H9 (cell line): Measurements from ENCODE around the gene S1PR3. TPM values are rescaled to one million over a fixed set of nuclear protein-coding genes. Genes with fewer than 3 reads are reported as not detected.

Source experiments
- DNase-seq: peaks from one replicate; pipeline ENCODE4 v3.0.0-alpha.2; 2017
- H2AFZ ChIP-seq: one replicate; pipeline ENCODE4 v1.6.1; 2013; ENCODE audit warnings: mild to moderate bottlenecking, low read length, control low read depth, moderate library complexity
- H2AK5ac ChIP-seq: 2 replicates; pipeline ENCODE4 v1.6.1; 2013; ENCODE audit warnings: low read length, control low read depth, mixed read lengths; ENCODE audit not compliant: insufficient read length
- H2BK120ac ChIP-seq: one replicate; pipeline ENCODE4 v1.6.1; 2013; ENCODE audit warnings: low read depth, mild to moderate bottlenecking, low read length, control low read depth, inconsistent platforms; ENCODE audit not compliant: poor library complexity, severe bottlenecking
- H2BK12ac ChIP-seq: 2 replicates; pipeline ENCODE4 v1.6.1; 2013; ENCODE audit warnings: low read length, control low read depth, mixed read lengths, low read depth; ENCODE audit not compliant: insufficient read length
- H2BK15ac ChIP-seq: 2 replicates; pipeline ENCODE4 v1.6.1; 2013; ENCODE audit warnings: low read depth, low read length, control low read depth
- H2BK20ac ChIP-seq: one replicate; pipeline ENCODE4 v1.6.1; 2013; ENCODE audit warnings: low read depth, mild to moderate bottlenecking, low read length, control low read depth, inconsistent platforms; ENCODE audit not compliant: poor library complexity, severe bottlenecking
- H2BK5ac ChIP-seq: 2 replicates; pipeline ENCODE4 v1.6.1; 2013; ENCODE audit warnings: low read length, control low read depth, mixed read lengths; ENCODE audit not compliant: insufficient read length
- H3K14ac ChIP-seq: 2 replicates; pipeline ENCODE4 v1.6.1; 2013; ENCODE audit warnings: low read length, control low read depth; ENCODE audit not compliant: insufficient read depth
- H3K18ac ChIP-seq: 2 replicates; pipeline ENCODE4 v1.6.1; 2013; ENCODE audit warnings: low read depth, mild to moderate bottlenecking, mixed read lengths, low read length, control low read depth; ENCODE audit not compliant: insufficient read length
- H3K23ac ChIP-seq: 2 replicates; pipeline ENCODE4 v1.6.1; 2013; ENCODE audit warnings: low read length, control low read depth, mixed read lengths, low read depth; ENCODE audit not compliant: insufficient read length
- H3K23me2 ChIP-seq: 2 replicates; pipeline ENCODE4 v1.6.1; 2013; ENCODE audit warnings: low read depth, mild to moderate bottlenecking, mixed read lengths, low read length, control low read depth; ENCODE audit not compliant: insufficient read length, poor library complexity, severe bottlenecking
- H3K27ac ChIP-seq: 2 replicates; pipeline ENCODE4 v1.5.1; 2013; ENCODE audit warnings: low read length, control low read depth, mixed read lengths, low read depth; ENCODE audit not compliant: insufficient read length
- H3K27me3 ChIP-seq: 2 replicates; pipeline ENCODE4 v1.6.1; 2013; ENCODE audit warnings: low read length, control low read depth, inconsistent platforms; ENCODE audit not compliant: insufficient read depth
- H3K4ac ChIP-seq: 2 replicates; pipeline ENCODE4 v1.6.1; 2013; ENCODE audit warnings: low read depth, mild to moderate bottlenecking, control low read depth, inconsistent platforms, low read length, moderate library complexity
- H3K4me1 ChIP-seq: 2 replicates; pipeline ENCODE4 v1.6.1; 2013; ENCODE audit warnings: low read length, control low read depth, inconsistent platforms; ENCODE audit not compliant: insufficient read depth
- H3K4me2 ChIP-seq: 2 replicates; pipeline ENCODE4 v1.6.1; 2013; ENCODE audit warnings: low read length, control low read depth, mixed read lengths; ENCODE audit not compliant: insufficient read length, insufficient read depth
- H3K56ac ChIP-seq: 2 replicates; pipeline ENCODE4 v1.6.1; 2013; ENCODE audit warnings: low read depth, mild to moderate bottlenecking, mixed read lengths, low read length, control low read depth; ENCODE audit not compliant: insufficient read length
- H3K79me1 ChIP-seq: 2 replicates; pipeline ENCODE4 v1.6.1; 2013; ENCODE audit warnings: low read depth, mild to moderate bottlenecking, moderate library complexity, low read length, control low read depth, inconsistent platforms; ENCODE audit not compliant: insufficient read depth, poor library complexity, severe bottlenecking
- H3K79me2 ChIP-seq: 2 replicates; pipeline ENCODE4 v1.6.1; 2013; ENCODE audit warnings: low read length, control low read depth, inconsistent platforms; ENCODE audit not compliant: insufficient read depth
- H3K9ac ChIP-seq: 2 replicates; pipeline ENCODE4 v1.6.1; 2013; ENCODE audit warnings: low read length, control low read depth, mixed read lengths; ENCODE audit not compliant: insufficient read length; ENCODE audit errors: extremely low read depth
- H3K9me3 ChIP-seq: one replicate; pipeline ENCODE4 v1.6.1; 2013; ENCODE audit warnings: low read depth, low read length, inconsistent platforms; ENCODE audit not compliant: control insufficient read depth
- H3T11ph ChIP-seq: one replicate; pipeline ENCODE4 v1.6.1; 2013; ENCODE audit warnings: mild to moderate bottlenecking, low read length, control low read depth, inconsistent platforms
- H4K20me1 ChIP-seq: one replicate; pipeline ENCODE4 v1.6.1; 2013; ENCODE audit not compliant: control insufficient read depth, insufficient read length, insufficient read depth
- H4K5ac ChIP-seq: 2 replicates; pipeline ENCODE4 v1.6.1; 2013; ENCODE audit warnings: low read depth, mild to moderate bottlenecking, mixed read lengths, low read length, control low read depth; ENCODE audit not compliant: insufficient read length
- H4K8ac ChIP-seq: replicated peaks from 2 replicates; pipeline ENCODE4 v1.6.1; 2013; ENCODE audit warnings: low read length, control low read depth, mixed read lengths, low read depth; ENCODE audit not compliant: insufficient read length
- H4K91ac ChIP-seq: 2 replicates; pipeline ENCODE4 v1.6.1; 2013; ENCODE audit warnings: low read depth, mild to moderate bottlenecking, moderate library complexity, mixed read lengths, low read length, control low read depth; ENCODE audit not compliant: insufficient read length
- H3K27ac Mint-ChIP-seq, 3 experiments: 2 replicates in 2 of 3; 3 replicates in 1 of 3; pipeline ENCODE4 v1.8.0; 2020 to 2021; ENCODE audit warnings: mixed read lengths in 3 of 3, mild to moderate bottlenecking in 1 of 3, moderate library complexity in 1 of 3
- H3K27me3 Mint-ChIP-seq: 2 replicates; pipeline ENCODE4 v1.8.0; 2021; ENCODE audit warnings: low read depth, mild to moderate bottlenecking, moderate library complexity, mixed read lengths
- H3K36me3 Mint-ChIP-seq, 3 experiments: 2 replicates in 2 of 3; 3 replicates in 1 of 3; pipeline ENCODE4 v1.8.0; 2020 to 2021; ENCODE audit warnings: low read depth in 3 of 3, mixed read lengths in 3 of 3; ENCODE audit not compliant: insufficient read depth in 1 of 3
- H3K4me1 Mint-ChIP-seq, 2 experiments: 2 replicates each; pipeline ENCODE4 v1.8.0; 2020; ENCODE audit warnings: mixed read lengths in 2 of 2
- H3K4me3 Mint-ChIP-seq, 2 experiments: 2 replicates in 1 of 2; 3 replicates in 1 of 2; pipeline ENCODE4 v1.8.0; 2020 to 2021; ENCODE audit warnings: mild to moderate bottlenecking in 2 of 2, mixed read lengths in 2 of 2, moderate library complexity in 1 of 2
- H3K9me3 Mint-ChIP-seq, 2 experiments: 2 replicates in 1 of 2; 3 replicates in 1 of 2; pipeline ENCODE4 v1.8.0; 2020; ENCODE audit warnings: mild to moderate bottlenecking in 2 of 2, mixed read lengths in 2 of 2, moderate library complexity in 1 of 2
- WGBS: extraction: QIAGEN DNeasy Blood & Tissue Kit; methylation state at CpG from one replicate; pipeline ENCODE4 v1.1.7; 2013; ENCODE audit warnings: missing lambda C conversion rate, low lambda C conversion rate, mixed read lengths; ENCODE audit not compliant: insufficient read length; ENCODE audit errors: extremely low coverage; 5-methylcytosine and 5-hydroxymethylcytosine counted together
- total RNA-seq: library from RNA; stranded (reverse); gene quantifications from 2 replicates; pipeline ENCODE4 v1.2.1, GENCODE V29; 2021
- TF ChIP-seq, protein P1 (sequence below): fragments of 200-600 bp; sonication (generic); conservative IDR thresholded peaks from 3 replicates; pipeline ENCODE4 v1.8.0; 2021; ENCODE audit warnings: antibody characterized with exemption, mild to moderate bottlenecking

S1PR3 gene
- total RNA-seq, 1 experiment from 2014 or later = 3.3 TPM

- no peak overlapping the region for H3K4me2 ChIP-seq
- H3K79me2 ChIP-seq = no peaks in the 10 kb centered on the region
- no peak overlapping the region for H3K23ac ChIP-seq
- no peak overlapping the region for H3K18ac ChIP-seq
- Mint-ChIP-seq H3K36me3 (no peaks in the 10 kb centered on the region), H3K27me3 (no peaks in the 10 kb centered on the region; the same call in 1 of the 2 replicates), H3K4me1 (peaks cover 8 to 16% of the 10 kb centered on the region in 2 experiments), H3K9me3 (no peaks in the 10 kb centered on the region), H3K27ac (no peak overlapping the region; a peak in 1 of 7 replicates), H3K4me3 (no peak overlapping the region)
- no peak for DNase-seq
- no peak overlapping the region for H3K9ac ChIP-seq
- H2AFZ ChIP-seq = no peak overlapping the region
- TF ChIP-seq, protein P1, sequence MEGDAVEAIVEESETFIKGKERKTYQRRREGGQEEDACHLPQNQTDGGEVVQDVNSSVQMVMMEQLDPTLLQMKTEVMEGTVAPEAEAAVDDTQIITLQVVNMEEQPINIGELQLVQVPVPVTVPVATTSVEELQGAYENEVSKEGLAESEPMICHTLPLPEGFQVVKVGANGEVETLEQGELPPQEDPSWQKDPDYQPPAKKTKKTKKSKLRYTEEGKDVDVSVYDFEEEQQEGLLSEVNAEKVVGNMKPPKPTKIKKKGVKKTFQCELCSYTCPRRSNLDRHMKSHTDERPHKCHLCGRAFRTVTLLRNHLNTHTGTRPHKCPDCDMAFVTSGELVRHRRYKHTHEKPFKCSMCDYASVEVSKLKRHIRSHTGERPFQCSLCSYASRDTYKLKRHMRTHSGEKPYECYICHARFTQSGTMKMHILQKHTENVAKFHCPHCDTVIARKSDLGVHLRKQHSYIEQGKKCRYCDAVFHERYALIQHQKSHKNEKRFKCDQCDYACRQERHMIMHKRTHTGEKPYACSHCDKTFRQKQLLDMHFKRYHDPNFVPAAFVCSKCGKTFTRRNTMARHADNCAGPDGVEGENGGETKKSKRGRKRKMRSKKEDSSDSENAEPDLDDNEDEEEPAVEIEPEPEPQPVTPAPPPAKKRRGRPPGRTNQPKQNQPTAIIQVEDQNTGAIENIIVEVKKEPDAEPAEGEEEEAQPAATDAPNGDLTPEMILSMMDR = no peak
- H3K9me3 ChIP-seq = no peaks in the 10 kb centered on the region
- no CpG with 5 or more reads among the region's 9 CpGs for WGBS
- no peak overlapping the region for H3K56ac ChIP-seq
- no peak overlapping the region for H4K91ac ChIP-seq
- H2BK20ac ChIP-seq = no peak overlapping the region
- H3K4me1 ChIP-seq = no peaks in the 10 kb centered on the region; the same call in 1 of the 2 replicates
- no peak overlapping the region for H3K4ac ChIP-seq
- H3K14ac ChIP-seq = no peak overlapping the region
- no peak overlapping the region for H2BK120ac ChIP-seq
- no peak overlapping the region for H2BK12ac ChIP-seq
- H3K23me2 ChIP-seq = no peaks in the 10 kb centered on the region
- H2AK5ac ChIP-seq = no peak overlapping the region
- no peaks in the 10 kb centered on the region for H4K20me1 ChIP-seq
- no peaks in the 10 kb centered on the region for H3K79me1 ChIP-seq
- H3K27ac ChIP-seq = no peak overlapping the region
- H4K5ac ChIP-seq = no peak overlapping the region
- no peak overlapping the region for H2BK5ac ChIP-seq
- no peak overlapping the region for H2BK15ac ChIP-seq
- H3T11ph ChIP-seq = no peak overlapping the region
- no peaks in the 10 kb centered on the region for H3K27me3 ChIP-seq
- no peak overlapping the region for H4K8ac ChIP-seq
Observed at GRCh38 chr9:88949425-88949824, 41.8 kb upstream of the S1PR3 start.
